Adrenal gland (tissue), 12 donors: ENCODE results near the gene TARDBP. TPM values are rescaled to one million over a fixed set of nuclear protein-coding genes. Genes with fewer than 3 reads are reported as not detected.

Experiments
- DNase-seq, 7 donors: peaks; one replicate each; pipeline ENCODE4 v3.0.0-alpha.2; 2019 to 2020
- H3K27ac ChIP-seq, 5 donors: fragments of 200-600 bp; sonication (generic) in 4 of 5; 1 replicate in 3 of 5; 2 replicates in 2 of 5; pipeline versions ENCODE4 v1.5.1 to v1.8.0; 2016 to 2020; ENCODE audit warnings: mild to moderate bottlenecking in 1 of 5
- H3K27me3 ChIP-seq: fragments of 200-600 bp; 2 replicates; pipeline ENCODE4 v1.8.0; 2021
- H3K36me3 ChIP-seq, 2 donors: fragments of 200-600 bp; replicated peaks in 1 of 2; 1 replicate in 1 of 2; 2 replicates in 1 of 2; pipeline versions ENCODE4 v1.5.1 to v1.8.0; 2018 to 2022
- H3K4me1 ChIP-seq, 2 donors: fragments of 200-600 bp; replicated peaks in 1 of 2; 1 replicate in 1 of 2; 2 replicates in 1 of 2; pipeline versions ENCODE4 v1.5.1 to v1.8.0; 2018 to 2021
- H3K4me3 ChIP-seq, 4 donors: fragments of 200-600 bp; sonication (generic) in 3 of 4; one replicate each; pipeline ENCODE4 v1.5.1; 2016 to 2018
- H3K9me3 ChIP-seq, 3 donors: fragments of 200-600 bp; sonication (generic) in 1 of 3; replicated peaks in 1 of 3; 1 replicate in 2 of 3; 2 replicates in 1 of 3; pipeline versions ENCODE4 v1.5.1 to v1.8.0; 2016 to 2021
- POLR2A ChIP-seq, 2 donors: fragments of 450-650 bp; IDR thresholded peaks; one replicate each; pipeline ENCODE4 v1.6.1; 2017; ENCODE audit warnings: antibody characterized with exemption in 2 of 2, mild to moderate bottlenecking in 2 of 2, moderate library complexity in 1 of 2
- WGBS, 4 donors: extraction: QIAGEN DNeasy Blood & Tissue Kit in 2 of 4; methylation state at CpG; one replicate each; pipeline versions ENCODE4 v1.1.5 to v1.1.7; 2013 to 2017; 5-methylcytosine and 5-hydroxymethylcytosine counted together
- intact Hi-C, 2 donors: fragments of 100-400 bp; cut with DNase I; formaldehyde crosslinking; loops; one replicate each; pipeline versions ENCODE4 v1.14.1 to v1.15.0; 2022 to 2023
- polyA plus RNA-seq, 3 donors: library from polyadenylated mRNA; stranded (reverse); fragments of 200-250 nt in 2 of 3; fragments of 350-450 nt in 1 of 3; fragmentation: Illumina TruSeq in 1 of 3; extraction: RNeasy Lipid Tissue Mini Kit (QIAGEN cat#74804) in 1 of 3; gene quantifications; one replicate each; pipeline ENCODE4 v1.2.3, GENCODE V29; 2013 to 2014
- total RNA-seq, 9 donors: library from RNA; depleted of rRNA in 4 of 9; stranded (reverse); fragments of >200 nt in 4 of 9; fragments of 120-200 nt in 1 of 9; fragmentation: NEBNext Ultra II Directional in 1 of 9; extraction: Animal tissue kit (Norgen Biotek cat#: 25700) in 1 of 9; gene quantifications; one replicate each; pipeline versions ENCODE4 v1.1.0 to v1.2.4, GENCODE V29; 2013 to 2023
- TF ChIP-seq, protein P1 (sequence below), 6 experiments: fragments of 450-650 bp in 4 of 6; fragments of 200-600 bp in 2 of 6; sonication (generic) in 1 of 6; IDR thresholded peaks; 1 replicate in 5 of 6; 2 replicates in 1 of 6; pipeline versions ENCODE4 v1.5.1 to v1.8.0; 2016 to 2021; ENCODE audit warnings: antibody characterized with exemption in 6 of 6, mild to moderate bottlenecking in 2 of 6, moderate library complexity in 1 of 6
- donor health status: healthy with polysubstance abuse.
- donor health status: Bipolar disorder and iron deficiency.
- donor health status: DM: yes; HTN: yes; CAD: no.
- donor health status: DM: no; HTN: no; CAD: no.
- donor health status: DM: no; HTN: no; CAD: no.
- donor health status: DM: yes; HTN: yes; CAD: no.

The TARDBP gene
- total and polyA plus RNA-seq, 12 donors: 45.1 to 324 (median 111) TPM

DNA sequence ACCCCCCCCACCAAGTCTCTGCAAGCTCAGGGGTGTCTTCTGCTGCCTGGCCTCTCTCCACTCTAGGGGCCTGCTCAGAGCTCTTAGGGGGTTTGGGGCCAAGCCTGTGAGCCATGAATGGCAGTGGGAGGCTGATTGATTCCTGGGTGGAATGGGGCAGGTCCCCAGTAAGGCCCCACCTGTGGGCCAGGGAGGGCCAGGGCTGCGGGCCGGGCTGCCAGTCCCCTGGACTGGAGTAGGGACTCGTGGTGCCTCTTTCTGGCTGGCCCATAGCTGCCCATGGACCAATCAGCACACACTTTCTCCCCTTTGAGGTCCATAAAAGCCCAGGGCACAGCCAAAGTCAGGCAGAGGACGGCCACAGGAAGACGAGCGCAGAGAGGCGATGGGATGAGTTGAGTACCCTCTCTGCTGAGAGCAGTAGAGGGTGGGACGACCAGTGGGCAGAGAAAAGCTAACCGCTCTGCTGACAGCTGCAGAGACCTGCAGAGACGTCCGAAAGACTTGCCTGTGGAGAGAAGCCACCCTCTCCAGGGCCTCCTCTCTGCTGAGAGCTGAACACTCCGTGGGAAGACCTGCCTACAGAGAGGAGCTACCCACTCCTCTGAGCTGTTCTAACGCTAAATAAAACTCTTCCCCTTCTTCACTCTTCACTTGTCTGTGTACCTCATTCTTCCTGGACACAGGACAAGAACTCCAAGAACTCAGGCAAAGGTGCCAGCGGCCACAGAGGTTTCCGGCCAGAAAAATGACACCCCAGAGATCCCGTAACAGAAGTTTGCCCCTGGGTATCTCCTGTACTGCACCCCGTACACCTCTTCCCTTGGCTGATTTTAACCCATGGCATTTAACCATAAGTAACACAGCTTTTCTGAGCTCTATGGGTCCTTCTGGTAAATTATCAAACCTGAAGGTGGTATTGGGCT is 38.2 kb upstream of the TARDBP start:
- WGBS, 4 donors: 91 to 95% (median 93%) methylated on average over 14 to 17 of the region's 17 CpGs
- Histone ChIP-seq H3K27ac (no peak overlapping the region), H3K9me3 (no peaks in the 10 kb centered on the region), H3K27me3 (no peaks in the 10 kb centered on the region), H3K4me1 (no peaks in the 10 kb centered on the region), H3K4me3 (no peak overlapping the region), H3K36me3 (no peaks in the 10 kb centered on the region)
- no peak for TF ChIP-seq POLR2A (IDR thresholded peaks at IDR 0.05)
- TF ChIP-seq, protein P1, sequence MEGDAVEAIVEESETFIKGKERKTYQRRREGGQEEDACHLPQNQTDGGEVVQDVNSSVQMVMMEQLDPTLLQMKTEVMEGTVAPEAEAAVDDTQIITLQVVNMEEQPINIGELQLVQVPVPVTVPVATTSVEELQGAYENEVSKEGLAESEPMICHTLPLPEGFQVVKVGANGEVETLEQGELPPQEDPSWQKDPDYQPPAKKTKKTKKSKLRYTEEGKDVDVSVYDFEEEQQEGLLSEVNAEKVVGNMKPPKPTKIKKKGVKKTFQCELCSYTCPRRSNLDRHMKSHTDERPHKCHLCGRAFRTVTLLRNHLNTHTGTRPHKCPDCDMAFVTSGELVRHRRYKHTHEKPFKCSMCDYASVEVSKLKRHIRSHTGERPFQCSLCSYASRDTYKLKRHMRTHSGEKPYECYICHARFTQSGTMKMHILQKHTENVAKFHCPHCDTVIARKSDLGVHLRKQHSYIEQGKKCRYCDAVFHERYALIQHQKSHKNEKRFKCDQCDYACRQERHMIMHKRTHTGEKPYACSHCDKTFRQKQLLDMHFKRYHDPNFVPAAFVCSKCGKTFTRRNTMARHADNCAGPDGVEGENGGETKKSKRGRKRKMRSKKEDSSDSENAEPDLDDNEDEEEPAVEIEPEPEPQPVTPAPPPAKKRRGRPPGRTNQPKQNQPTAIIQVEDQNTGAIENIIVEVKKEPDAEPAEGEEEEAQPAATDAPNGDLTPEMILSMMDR (IDR thresholded peaks at IDR 0.05): no peak
- intact Hi-C loops: no loop called here
- DNase-seq: no peak

DNA sequence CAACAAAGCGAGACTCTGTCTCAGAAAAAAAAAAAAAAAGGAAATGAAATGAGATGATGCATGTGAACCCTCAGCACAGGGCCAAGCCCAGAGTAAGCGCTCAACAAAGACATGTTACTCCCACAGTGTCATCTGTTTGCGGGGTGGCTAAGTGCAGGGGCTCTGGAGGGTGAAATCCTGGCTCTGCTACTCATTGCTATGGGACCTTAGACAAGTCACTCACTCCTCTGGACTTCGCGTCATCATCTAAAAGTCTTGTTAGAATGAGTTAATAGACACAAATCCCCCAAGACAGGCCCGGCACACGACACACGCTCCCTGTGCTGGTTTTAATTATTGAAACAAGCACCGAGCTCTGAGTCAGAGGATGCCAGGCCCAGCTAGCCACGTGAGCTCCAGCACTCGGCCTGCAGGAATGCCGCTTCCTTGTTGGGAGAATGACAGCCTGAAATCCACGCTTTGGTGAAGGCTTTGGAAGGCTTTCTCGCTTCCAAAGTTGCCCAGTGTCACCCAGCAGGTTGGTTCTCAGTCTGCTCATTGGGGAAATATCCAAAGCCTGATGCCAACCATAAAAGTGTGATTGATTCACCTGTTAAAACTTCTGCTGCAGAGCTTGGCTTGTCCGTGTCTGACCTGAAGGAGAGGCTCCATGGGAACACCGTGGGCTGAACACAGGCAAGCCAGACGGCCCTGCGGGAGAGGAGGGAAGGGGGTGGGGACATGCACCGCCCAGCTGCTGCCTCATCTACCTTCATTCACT is 36.7 kb upstream of the TARDBP start:
- peak in 1 of 7 donors; percentile 63 for DNase-seq
- H3K36me3 ChIP-seq: no peaks in the 10 kb centered on the region
- no peaks in the 10 kb centered on the region for H3K27me3 ChIP-seq
- 72 to 82% (median 75%) methylated on average over 10 to 19 of the region's 19 CpGs for WGBS, 4 donors
- H3K9me3 ChIP-seq: no peaks in the 10 kb centered on the region
- H3K4me1 ChIP-seq: peaks cover 0 to 10% of the 10 kb centered on the region in 2 donors
- no peak overlapping the region for H3K4me3 ChIP-seq
- no peak for TF ChIP-seq POLR2A (IDR thresholded peaks at IDR 0.05)
- TF ChIP-seq, protein P1 (IDR thresholded peaks at IDR 0.05): no peak
- intact Hi-C loops: no loop called here
- H3K27ac ChIP-seq: no peak overlapping the region

DNA sequence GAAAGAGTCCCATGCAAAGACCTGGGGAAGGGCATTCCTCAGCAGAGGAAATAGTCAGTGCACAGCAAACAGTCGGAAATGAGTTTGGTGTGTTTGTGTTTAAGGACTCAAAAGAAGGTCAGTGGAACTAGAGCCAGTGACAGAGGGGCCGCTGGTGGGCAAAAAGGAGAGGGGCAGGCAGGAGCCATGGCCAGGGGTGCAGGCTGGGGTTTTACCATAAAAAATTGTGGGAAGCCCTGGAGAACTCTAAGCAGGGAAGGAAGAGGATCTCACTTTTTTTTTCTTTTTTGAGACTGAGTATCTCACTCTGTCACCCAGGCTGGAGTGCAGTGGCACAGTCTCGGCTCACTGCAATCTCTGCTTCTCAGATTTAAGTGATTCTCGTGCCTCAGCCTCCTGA is 33.7 kb upstream of the TARDBP start:
- Histone ChIP-seq H3K4me1 (peaks cover 0 to 10% of the 10 kb centered on the region in 2 donors), H3K27me3 (no peaks in the 10 kb centered on the region), H3K9me3 (no peaks in the 10 kb centered on the region), H3K36me3 (no peaks in the 10 kb centered on the region), H3K4me3 (no peak overlapping the region), H3K27ac (no peak overlapping the region)
- TF ChIP-seq, protein P1 (IDR thresholded peaks at IDR 0.05): no peak
- TF ChIP-seq POLR2A (IDR thresholded peaks at IDR 0.05): no peak
- intact Hi-C loops: no loop called here
- DNase-seq: no peak
- 49 to 72% (median 66%) methylated on average over 4 of the region's 4 CpGs for WGBS, 4 donors

DNA sequence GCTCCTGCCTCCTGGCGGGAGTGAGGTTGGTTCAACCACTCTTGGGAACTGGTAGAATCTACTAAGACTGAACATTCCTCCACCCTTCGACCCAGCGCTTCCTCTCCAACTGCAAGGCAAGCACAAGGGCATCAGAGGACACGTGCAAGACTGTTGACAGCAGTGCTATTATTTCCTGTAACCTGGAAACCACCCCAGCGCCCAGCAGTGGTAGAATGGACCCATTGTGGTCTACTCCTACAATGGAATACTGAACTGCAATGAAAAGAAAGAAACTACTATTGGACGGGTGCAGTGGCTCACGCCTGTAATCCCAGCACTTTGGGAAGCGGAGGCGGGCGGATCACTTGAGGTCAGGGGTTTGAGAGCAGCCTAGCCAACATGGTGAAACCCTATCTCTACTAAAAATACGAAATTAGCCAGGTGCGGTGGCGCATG is 33.0 kb upstream of the TARDBP start:
- peak overlapping the region in 1 of 5 donors; percentile 60 for H3K27ac ChIP-seq
- DNase-seq: peak in 5 of 7 donors; percentile 38 to 73 (median 46)
- no peaks in the 10 kb centered on the region for H3K27me3 ChIP-seq
- 69 to 77% (median 72%) methylated on average over 13 of the region's 13 CpGs for WGBS, 4 donors
- H3K4me1 ChIP-seq: peaks cover 0 to 10% of the 10 kb centered on the region in 2 donors
- no peak overlapping the region for H3K4me3 ChIP-seq
- TF ChIP-seq, protein P1 (IDR thresholded peaks at IDR 0.05): no peak
- intact Hi-C loops: no loop called here
- H3K9me3 ChIP-seq: no peaks in the 10 kb centered on the region
- H3K36me3 ChIP-seq: no peaks in the 10 kb centered on the region
